ENCODE data around the gene SCRG1.

Gene SCRG1

DNA sequence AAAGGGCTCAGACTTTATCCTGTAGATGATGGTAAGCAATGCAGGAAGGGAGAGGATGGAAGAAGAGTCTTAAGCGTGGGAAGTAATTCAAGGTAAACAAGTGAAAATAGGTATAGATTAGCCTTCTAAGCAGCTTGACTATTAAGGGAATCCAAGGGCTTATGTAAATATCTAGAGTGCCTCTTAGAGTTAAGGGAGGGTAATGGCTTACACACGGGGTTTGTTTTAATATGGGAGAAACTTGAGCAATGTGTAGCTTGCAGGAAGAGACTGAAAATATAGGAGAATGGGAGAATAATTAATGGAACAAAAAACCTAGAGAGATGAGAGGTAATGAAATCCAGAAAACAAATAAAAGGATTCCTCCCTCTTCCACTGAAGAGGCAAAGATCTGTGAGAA lies 41.0 kb downstream of the SCRG1 start:
- no peak for DNase-seq

GRCh38 chr4:173347467-173347866 lies 51.4 kb downstream of the SCRG1 start:
- DNase-seq: no peak

- DNase-seq: no peak
Measured at GRCh38 chr4:173346074-173346473, 52.8 kb downstream of the SCRG1 start.

DNA sequence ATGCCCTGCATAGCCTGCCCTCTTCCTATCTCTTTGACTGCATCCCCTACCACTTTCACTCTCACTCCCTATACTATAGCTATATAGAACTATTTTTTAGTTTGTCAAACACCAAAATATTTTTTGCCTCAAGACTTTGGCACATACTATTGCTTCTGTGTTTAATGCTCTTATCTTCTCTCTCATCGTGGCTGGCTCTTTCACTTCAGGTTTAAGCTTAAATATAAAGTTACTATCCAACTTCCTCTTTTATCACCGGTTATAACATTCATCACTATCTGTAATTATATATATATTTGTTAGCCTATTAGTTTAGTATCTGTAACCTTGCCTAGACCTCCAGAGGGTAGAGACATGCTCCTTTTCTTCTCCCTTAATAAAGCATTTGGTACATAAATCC lies 53.3 kb downstream of the SCRG1 start:
- DNase-seq: no peak

- no peak for DNase-seq
Measured at GRCh38 chr4:173343832-173344397, 55.0 kb downstream of the SCRG1 start.

- no peak for DNase-seq
Measured at GRCh38 chr4:173337463-173337862, 61.5 kb downstream of the SCRG1 start.

DNA sequence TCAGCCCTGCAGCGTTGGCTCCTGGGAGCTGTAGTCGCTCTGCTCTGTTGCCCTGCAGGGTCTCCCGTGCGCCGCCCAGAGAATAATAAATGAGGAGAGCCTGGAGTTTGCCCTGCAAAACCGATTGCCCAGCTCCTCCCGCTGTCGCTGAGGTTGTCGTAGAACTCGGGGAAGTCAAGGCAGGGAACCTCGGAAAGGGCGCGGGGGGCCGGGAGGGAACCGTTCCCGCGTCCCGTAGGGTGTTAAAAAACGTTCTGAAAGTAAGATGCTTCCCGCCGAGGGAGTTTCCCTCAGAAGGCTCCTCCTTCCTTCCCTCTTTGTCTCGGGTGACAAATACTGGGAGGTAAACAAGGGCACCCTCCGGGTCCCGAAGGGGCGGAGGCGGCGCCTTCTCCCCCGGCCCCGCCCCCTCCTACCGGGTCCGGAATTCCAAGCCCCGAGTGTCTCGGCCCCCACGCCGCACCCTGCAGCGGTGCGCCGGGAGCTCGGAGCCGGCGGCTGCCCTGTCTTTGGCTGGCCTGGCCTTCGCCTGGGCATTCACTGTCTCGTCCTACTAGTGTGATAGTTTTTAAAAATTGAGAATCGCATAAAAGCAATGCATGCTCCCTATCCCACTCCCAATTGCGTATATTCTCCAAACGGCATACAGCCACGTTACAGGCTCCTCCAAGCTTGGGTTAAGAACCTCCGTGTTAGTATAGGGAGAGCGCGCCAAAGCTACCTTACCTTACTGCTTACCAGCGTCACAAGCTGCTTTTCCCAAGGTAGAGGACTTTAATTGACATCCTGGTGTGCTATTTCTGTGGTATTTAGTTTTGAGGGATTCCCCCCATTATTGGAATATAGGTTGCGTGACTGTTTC lies 63.8 kb downstream of the SCRG1 start:
- peak; percentile 30 to 71 for DNase-seq

All from stimulated activated CD4-positive, alpha-beta T cell treated with anti-CD3 and anti-CD28 coated beads, Interleukin-2, amount 100 ng/mL, for 24 hours (primary cell).